Gastroesophageal sphincter (tissue), 3 donors: ENCODE data around the gene TNIP1.

Experiments
- CTCF ChIP-seq, 4 experiments: fragments of 200-600 bp in 2 of 4; fragments of 450-650 bp in 2 of 4; sonication (generic) in 1 of 4; IDR thresholded peaks; one replicate each; pipeline ENCODE4 v1.5.1; 2017 to 2019; ENCODE audit warnings: antibody characterized with exemption in 4 of 4, mild to moderate bottlenecking in 2 of 4, moderate library complexity in 2 of 4
- POLR2AphosphoS5 ChIP-seq: sonication (generic); formaldehyde crosslinking; IDR thresholded peaks from one replicate; pipeline ENCODE4 v1.6.1; 2017; ENCODE audit warnings: antibody characterized with exemption

- no peak for TF ChIP-seq CTCF (IDR thresholded peaks at IDR 0.05)
- no peak for TF ChIP-seq POLR2AphosphoS5
Observed at GRCh38 chr5:151100681-151101080, 19.8 kb upstream of the TNIP1 start.
